Sigmoid colon (tissue), 7 donors: ENCODE measurements around the gene SIGLEC8. TPM values are rescaled to one million over a fixed set of nuclear protein-coding genes. Genes with fewer than 3 reads are reported as not detected.

ENCODE experiments used
- DNase-seq: peaks from one replicate; pipeline ENCODE4 v3.0.0-alpha.2; 2019
- H3K27ac ChIP-seq, 4 donors: fragments of 200-600 bp; sonication (generic); one replicate each; pipeline ENCODE4 v1.5.1; 2016 to 2019; ENCODE audit warnings: mild to moderate bottlenecking in 1 of 4
- H3K27me3 ChIP-seq, 3 donors: fragments of 200-600 bp; sonication (generic); one replicate each; pipeline ENCODE4 v1.5.1; 2019; ENCODE audit warnings: mild to moderate bottlenecking in 1 of 3
- H3K36me3 ChIP-seq, 4 donors: fragments of 200-600 bp; sonication (generic); one replicate each; pipeline ENCODE4 v1.5.1; 2016 to 2019
- H3K4me1 ChIP-seq, 4 donors: fragments of 200-600 bp; sonication (generic); one replicate each; pipeline ENCODE4 v1.5.1; 2017 to 2019
- H3K4me3 ChIP-seq, 4 donors: fragments of 200-600 bp; sonication (generic); one replicate each; pipeline ENCODE4 v1.5.1; 2017 to 2019; ENCODE audit warnings: mild to moderate bottlenecking in 2 of 4, moderate library complexity in 1 of 4
- H3K9me3 ChIP-seq, 4 donors: fragments of 200-600 bp in 3 of 4; sonication (generic) in 3 of 4; one replicate each; pipeline versions ENCODE4 v1.5.1 to v1.6.1; 2013 to 2019
- CTCF ChIP-seq, 4 experiments: fragments of 450-650 bp in 3 of 4; fragments of 200-600 bp in 1 of 4; IDR thresholded peaks; one replicate each; pipeline ENCODE4 v1.5.1; 2016 to 2019; ENCODE audit warnings: antibody characterized with exemption in 4 of 4, mild to moderate bottlenecking in 3 of 4, moderate library complexity in 2 of 4
- EP300 ChIP-seq, 4 donors: sonication (generic); formaldehyde crosslinking; IDR thresholded peaks; one replicate each; pipeline ENCODE4 v1.6.1; 2017; ENCODE audit warnings: antibody characterized with exemption in 4 of 4
- POLR2A ChIP-seq, 2 donors: fragments of 450-650 bp; IDR thresholded peaks; one replicate each; pipeline ENCODE4 v1.6.1; 2016; ENCODE audit warnings: antibody characterized with exemption in 2 of 2, mild to moderate bottlenecking in 2 of 2, moderate library complexity in 2 of 2
- POLR2AphosphoS5 ChIP-seq, 4 donors: sonication (generic); formaldehyde crosslinking; IDR thresholded peaks; one replicate each; pipeline ENCODE4 v1.6.1; 2017; ENCODE audit warnings: antibody characterized with exemption in 4 of 4
- WGBS, 2 donors: extraction: QIAGEN DNeasy Blood & Tissue Kit; methylation state at CpG; one replicate each; pipeline ENCODE4 v1.1.7; 2013; 5-methylcytosine and 5-hydroxymethylcytosine counted together
- intact Hi-C: fragments of 100-400 bp; cut with DNase I; formaldehyde crosslinking; loops from one replicate; pipeline ENCODE4 v1.15.1; 2023
- polyA plus RNA-seq, 3 donors: library from polyadenylated mRNA; stranded (reverse); fragments of 200-250 nt; gene quantifications; one replicate each; pipeline ENCODE4 v1.2.3, GENCODE V29; 2013
- total RNA-seq, 4 donors: library from RNA; depleted of rRNA; stranded (reverse); fragments of >200 nt; gene quantifications; one replicate each; pipeline ENCODE4 v1.1.0, GENCODE V29; 2016
- donor health status: healthy with polysubstance abuse.
- donor health status: Bipolar disorder and iron deficiency.
- donor health status: healthy.

SIGLEC8 gene
- total and polyA plus RNA-seq, 7 donors, result 0.36 to 4.9 (median 1.3) TPM; not detected in 3

- H3K4me1 ChIP-seq, result no peaks in the 10 kb centered on the region
- H3K27ac ChIP-seq, result no peak overlapping the region
- 40 to 57% methylated on average over 31 of the region's 31 CpGs for WGBS, 2 donors
- no peaks in the 10 kb centered on the region for H3K9me3 ChIP-seq
- peaks cover 0 to 62% (median 7%) of the 10 kb centered on the region in 3 donors for H3K27me3 ChIP-seq
- no peak overlapping the region for H3K4me3 ChIP-seq
- intact Hi-C loops, result no loop called here
- TF ChIP-seq CTCF (IDR thresholded peaks at IDR 0.05) (no peak), EP300 (IDR thresholded peaks at IDR 0.05) (no peak), POLR2A (IDR thresholded peaks at IDR 0.05) (no peak), POLR2AphosphoS5 (IDR thresholded peaks at IDR 0.05) (no peak)
- no peaks in the 10 kb centered on the region for H3K36me3 ChIP-seq
- DNase-seq, result peak; percentile 46
Observed at GRCh38 chr19:51441410-51442390, 16.6 kb downstream of the SIGLEC8 start.

- Histone ChIP-seq H3K27me3 (peaks cover 0 to 62% (median 7%) of the 10 kb centered on the region in 3 donors), H3K27ac (no peak overlapping the region), H3K4me3 (no peak overlapping the region), H3K9me3 (no peaks in the 10 kb centered on the region), H3K4me1 (no peaks in the 10 kb centered on the region), H3K36me3 (no peaks in the 10 kb centered on the region)
- intact Hi-C loops, result no loop called here
- WGBS, 2 donors, result 30 to 52% methylated on average over 11 of the region's 11 CpGs
- peak; percentile 70 for DNase-seq
- no peak for TF ChIP-seq POLR2AphosphoS5 (IDR thresholded peaks at IDR 0.05)
- no peak for TF ChIP-seq POLR2A (IDR thresholded peaks at IDR 0.05)
- no peak for TF ChIP-seq EP300 (IDR thresholded peaks at IDR 0.05)
- no peak for TF ChIP-seq CTCF (IDR thresholded peaks at IDR 0.05)
Observed at GRCh38 chr19:51440846-51441409, 17.3 kb downstream of the SIGLEC8 start.

- Histone ChIP-seq H3K4me3 (no peak overlapping the region), H3K9me3 (no peaks in the 10 kb centered on the region), H3K27me3 (peaks cover 0 to 62% (median 7%) of the 10 kb centered on the region in 3 donors), H3K27ac (no peak overlapping the region), H3K4me1 (no peaks in the 10 kb centered on the region), H3K36me3 (no peaks in the 10 kb centered on the region)
- DNase-seq, result no peak
- intact Hi-C loops, result no loop called here
- no peak for TF ChIP-seq POLR2AphosphoS5 (IDR thresholded peaks at IDR 0.05)
- no peak for TF ChIP-seq CTCF (IDR thresholded peaks at IDR 0.05)
- no peak for TF ChIP-seq POLR2A (IDR thresholded peaks at IDR 0.05)
- TF ChIP-seq EP300 (IDR thresholded peaks at IDR 0.05), result no peak
- WGBS, 2 donors, result 69 to 74% methylated on average over 2 of the region's 2 CpGs
Observed at GRCh38 chr19:51440052-51440451, 18.2 kb downstream of the SIGLEC8 start.

GRCh38 chr19:51439021-51439465 is 19.2 kb downstream of the SIGLEC8 start:
- no peaks in the 10 kb centered on the region for H3K36me3 ChIP-seq
- 16 to 55% methylated on average over 5 of the region's 5 CpGs for WGBS, 2 donors
- no peaks in the 10 kb centered on the region for H3K9me3 ChIP-seq
- no peak for DNase-seq
- TF ChIP-seq CTCF (IDR thresholded peaks at IDR 0.05), result no peak
- TF ChIP-seq POLR2A (IDR thresholded peaks at IDR 0.05), result no peak
- no peak for TF ChIP-seq EP300 (IDR thresholded peaks at IDR 0.05)
- TF ChIP-seq POLR2AphosphoS5 (IDR thresholded peaks at IDR 0.05), result no peak
- no peak overlapping the region for H3K4me3 ChIP-seq
- no peaks in the 10 kb centered on the region for H3K4me1 ChIP-seq
- H3K27ac ChIP-seq, result no peak overlapping the region
- peaks cover 0 to 62% (median 7%) of the 10 kb centered on the region in 3 donors for H3K27me3 ChIP-seq
- intact Hi-C loops, result loop anchor here (1.0 kb wide), 1 partner anchor 101 kb away; no protein-coding TSS in a partner anchor
